GM04503 (cell line): ENCODE data around the gene CYTL1.
"Not testable (repeated sequence)": the region's sequence is repeated elsewhere in the genome, so short reads cannot be mapped to it uniquely, and the experiment has no call there.

Experiments used
- DNase-seq: peaks from one replicate; pipeline ENCODE4 v3.0.0-alpha.2; 2012; ENCODE audit warnings: low read depth

CYTL1 gene

DNA sequence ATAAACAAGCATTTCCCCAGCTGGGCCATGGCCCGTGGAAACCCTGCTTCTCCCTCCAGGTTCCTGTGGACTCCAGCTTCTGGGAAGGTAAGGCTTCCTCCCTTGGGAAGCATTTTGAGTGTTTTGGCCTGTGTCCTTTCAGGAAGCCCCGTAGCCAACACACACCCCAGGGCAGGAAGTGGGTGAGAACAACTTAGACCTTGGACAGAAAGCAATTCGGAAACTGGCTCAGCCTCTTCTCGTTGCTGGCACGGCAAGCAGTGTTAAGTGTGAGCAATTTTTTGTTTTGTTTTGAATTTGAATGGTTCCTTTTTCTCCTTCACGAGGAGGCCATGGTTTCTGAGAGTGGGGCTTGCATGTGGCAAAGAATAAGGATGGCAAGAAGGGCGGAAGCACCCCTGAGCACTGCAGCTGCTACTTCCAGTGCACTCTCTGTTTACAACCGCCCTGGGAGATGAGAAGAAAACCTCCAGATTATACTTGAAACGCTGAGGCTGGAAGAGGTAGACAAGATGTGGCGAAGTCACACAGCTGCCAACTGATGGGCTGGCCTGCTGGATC lies 14.1 kb upstream of the CYTL1 start:
- no peak for DNase-seq

DNA sequence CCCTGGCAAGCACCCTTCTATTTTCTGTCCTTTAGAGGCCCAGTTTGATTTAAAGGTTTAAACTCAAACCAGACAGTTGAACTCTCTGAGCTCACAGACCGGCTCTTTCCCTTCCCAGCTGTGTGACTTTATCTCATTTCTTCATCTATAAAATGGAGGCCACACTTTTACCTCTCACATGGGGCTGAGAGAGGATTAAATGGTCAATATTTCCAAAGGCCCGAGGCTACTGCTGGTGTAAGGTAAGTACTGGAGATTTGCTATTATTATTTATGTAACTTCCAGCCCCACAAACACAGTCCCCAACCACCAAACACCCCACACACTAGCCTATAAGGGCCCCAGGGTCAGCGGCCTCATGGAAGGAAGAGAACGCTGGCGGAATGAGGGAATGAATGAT lies 13.6 kb upstream of the CYTL1 start:
- DNase-seq = no peak

DNA sequence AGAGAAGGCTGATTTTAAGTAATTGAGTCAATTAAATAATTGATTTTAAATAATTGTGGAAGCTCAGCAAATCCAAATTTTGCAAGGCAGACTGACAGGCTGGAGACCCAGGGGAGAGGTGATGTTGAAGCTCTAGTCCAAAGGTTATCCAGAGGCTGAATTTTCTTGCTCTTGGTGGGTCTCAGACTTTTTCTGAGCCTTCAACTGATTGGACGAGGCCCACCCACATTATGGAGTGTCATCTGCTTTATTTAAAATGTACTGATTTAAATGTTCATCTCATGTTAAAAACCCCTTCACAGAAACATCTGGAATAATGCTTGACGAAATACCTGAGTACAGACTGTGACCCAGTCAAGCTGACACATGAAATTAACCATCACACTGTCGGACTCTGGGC lies 11.7 kb upstream of the CYTL1 start:
- DNase-seq = no peak

DNA sequence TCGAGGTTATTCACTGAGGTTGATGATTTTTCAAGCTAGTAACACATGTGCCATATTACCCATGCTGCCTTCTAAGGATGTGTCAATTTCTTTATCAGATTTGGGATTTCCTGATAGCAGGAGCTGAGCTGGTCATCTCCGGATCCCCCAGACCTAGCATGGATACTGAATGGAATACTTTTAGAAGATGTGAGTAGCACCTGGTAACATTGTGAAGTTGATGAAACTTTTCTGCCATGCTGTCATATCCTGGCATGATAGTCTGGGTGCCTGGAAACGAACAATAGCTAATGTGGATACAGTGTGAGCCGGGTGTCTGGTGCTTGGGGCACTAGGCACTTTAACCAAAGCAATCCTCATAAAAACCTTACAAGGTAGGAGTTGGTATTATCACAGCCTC lies 11.0 kb upstream of the CYTL1 start:
- no peak for DNase-seq

DNA sequence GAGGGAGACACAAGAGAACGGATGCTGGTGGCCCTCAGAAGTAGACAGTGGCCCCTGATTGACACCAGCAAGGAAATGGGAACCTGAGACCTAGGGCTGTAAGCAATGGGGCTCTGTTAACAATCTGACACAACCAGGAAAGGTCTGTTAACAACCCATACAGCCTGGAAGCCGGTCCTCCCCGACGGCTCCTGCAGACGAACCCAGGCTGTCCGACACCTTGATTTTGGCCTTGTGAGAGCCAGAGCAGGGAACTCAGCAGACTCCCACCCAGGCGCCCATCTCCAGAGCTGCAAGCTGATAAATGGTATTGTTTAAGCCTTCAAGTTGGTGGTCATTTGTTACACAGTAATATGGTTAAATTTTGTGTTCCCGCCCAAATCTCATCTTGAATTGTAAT lies 10.2 kb upstream of the CYTL1 start:
- DNase-seq = no peak

DNA sequence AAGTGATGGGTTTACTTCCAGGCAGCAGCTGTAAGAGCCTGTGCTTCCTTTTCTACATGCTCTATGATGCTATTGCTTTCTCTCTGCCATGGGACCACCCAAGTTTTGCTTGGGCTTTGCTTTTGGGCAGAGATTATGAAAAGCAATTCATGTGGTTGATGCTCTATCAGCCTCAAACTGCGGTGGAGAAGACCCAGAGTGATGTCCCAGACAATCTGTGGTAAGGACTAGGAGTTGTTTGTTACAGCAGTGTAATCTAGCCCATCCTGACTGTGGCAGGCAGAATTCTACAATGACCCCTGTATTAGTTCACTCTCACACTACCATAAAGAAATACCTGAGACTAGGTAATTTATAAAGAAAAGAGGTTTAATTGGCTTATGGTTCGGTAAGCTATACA lies 9.2 kb upstream of the CYTL1 start:
- DNase-seq = no peak

DNA sequence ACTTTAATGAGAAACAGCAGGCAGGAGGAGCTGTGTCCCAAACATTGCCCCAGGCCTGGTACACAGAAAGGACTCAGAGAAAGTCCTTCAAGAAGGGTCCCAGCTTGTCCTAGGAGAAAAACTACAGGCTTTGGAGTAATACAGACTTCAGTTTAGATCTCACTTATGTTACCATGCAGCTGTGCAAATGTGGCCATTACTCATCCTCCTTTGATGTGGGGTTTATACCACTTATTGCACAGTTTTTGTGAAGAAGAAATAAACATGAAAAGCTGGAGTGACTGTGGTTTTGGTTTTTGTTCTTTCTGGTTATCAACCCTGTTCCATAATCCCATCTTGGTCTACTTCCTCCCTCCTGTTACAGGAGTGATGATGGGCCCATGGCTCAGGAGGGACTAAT lies 8.1 kb upstream of the CYTL1 start:
- DNase-seq = no peak

DNA sequence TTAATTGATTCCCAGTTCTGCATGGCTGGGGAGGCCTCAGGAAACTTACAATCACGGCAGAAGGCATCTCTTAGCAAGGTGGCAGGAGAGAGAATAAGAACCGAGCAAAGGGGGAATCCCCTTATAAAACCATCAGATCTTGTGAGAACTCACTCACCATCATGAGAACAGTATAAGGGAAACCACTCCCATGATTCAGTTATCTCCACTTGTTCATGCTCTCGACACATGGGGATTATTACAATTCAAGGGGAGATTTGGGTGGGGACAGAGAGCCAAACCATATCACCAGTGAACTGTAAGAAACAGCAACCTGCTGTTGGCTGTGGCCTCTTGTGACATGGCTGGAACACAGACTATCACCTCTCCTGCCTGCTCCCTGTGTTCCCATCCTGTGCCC lies 7.1 kb upstream of the CYTL1 start:
- no peak for DNase-seq

DNA sequence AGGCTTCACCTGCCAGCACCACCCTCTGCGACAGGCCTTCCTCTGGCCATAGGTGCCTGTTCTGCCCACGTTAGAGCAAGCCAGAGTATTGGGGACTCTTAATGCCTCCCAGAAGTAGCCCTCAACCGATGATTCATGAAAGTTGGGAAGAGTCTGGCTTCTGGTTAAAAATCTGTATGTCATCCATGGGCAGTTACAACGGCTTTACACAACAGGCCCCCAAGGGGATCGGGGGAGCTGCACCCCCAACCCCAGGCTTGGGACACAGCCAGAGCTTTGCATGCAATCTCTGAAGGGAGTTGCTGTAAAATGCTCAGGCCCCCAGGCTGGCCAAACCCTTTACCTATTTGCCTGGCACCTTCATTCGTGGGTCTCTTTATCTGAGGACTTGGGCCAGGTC lies 5.4 kb upstream of the CYTL1 start:
- DNase-seq = peak; percentile 51

DNA sequence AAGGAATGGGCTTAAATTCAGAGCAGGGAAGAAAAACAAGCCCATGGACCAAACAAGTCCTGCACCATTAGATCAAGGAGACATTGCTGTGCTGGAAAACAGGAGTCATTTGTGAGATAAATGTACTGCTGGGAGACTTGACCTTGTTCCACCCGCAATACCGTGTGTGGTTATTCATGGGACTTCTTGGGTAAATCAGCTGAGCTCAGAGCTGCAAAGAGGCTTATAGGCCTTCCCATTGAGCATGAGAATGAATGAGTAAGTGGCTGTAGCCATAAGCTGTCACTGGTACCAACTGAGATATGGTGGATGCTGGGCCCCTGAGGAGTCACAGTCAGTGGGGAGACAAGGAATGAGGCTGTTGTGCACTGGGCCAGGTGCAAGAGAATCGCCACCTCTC lies 2.3 kb upstream of the CYTL1 start:
- DNase-seq = no peak

DNA sequence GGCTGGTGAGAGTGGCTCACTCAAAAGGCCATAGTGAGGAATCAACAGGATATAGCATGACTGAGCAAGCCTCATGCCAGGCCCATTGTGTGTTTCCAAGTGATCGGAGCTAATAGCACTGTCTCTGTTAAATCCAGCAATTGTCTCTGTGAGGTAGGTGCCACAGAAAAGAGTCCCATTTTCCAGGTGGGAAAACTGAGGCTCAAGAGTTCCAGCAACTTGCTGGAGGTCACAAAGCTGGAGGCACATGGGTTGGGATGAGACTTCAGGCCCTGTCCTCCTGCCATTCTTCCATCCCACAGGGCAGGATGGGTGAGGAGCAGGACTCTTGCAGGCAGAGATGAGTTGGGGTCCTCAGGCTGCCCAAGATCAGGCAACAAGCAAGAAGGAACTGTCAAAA lies 1.1 kb upstream of the CYTL1 start:
- DNase-seq = no peak

DNA sequence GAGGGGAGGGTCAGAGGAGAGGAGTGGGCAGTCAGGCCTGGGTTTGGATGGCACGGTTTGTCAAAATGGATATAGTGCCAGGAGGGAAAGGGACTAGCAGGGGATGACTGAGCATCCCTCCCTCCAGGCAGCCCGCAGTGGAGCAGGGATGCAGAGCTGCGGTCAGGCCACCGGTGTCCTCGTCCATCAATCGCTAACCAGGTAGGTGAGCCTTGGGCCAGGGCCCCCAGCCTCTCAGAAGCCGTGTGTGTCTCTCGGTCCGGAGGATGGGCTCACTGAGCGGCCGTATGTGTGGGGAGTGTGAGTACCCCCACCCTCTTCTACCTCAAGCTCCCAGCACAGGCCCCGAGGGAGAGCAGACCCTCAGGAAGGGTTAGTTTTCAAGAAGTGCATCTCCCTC lies 538 bp upstream of the CYTL1 start:
- no peak for DNase-seq

DNA sequence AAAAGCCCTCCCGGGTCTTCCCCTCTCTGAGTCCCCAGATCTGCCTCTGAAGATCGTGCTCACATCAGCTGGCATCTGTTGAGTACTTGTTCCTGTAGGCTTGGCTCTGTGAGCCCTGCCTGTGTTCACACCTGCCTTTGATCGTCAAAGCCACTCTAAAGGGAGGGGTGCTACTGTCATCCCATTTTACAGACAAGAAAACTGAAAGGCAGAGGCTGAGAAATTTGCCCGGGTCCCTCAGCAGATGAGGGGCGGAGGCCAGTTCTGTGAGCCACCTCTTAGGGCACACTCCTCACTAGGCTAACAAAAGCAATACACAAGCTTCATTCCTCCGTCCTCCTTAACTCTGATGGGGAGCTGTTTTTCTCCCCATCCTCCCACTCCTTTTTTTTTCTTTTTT lies 655 bp downstream of the CYTL1 start:
- DNase-seq = no peak

DNA sequence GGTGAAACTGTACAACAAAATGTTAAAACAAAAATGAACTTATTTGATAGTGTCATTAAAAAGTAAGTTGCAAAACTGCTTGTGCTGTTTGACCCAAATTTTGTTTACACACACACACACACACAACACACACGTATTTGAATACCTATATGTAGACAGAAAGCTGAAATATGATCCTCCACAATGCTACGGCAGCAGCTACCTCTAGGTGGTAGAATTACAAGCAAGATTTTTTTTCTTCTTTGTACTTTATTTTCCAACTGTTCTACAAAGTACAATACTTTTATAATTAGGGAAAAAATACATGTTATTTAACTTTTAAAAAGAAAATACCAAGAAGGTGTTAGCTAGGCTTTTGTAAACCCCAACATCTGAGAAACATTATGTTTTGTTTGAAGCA lies 1.2 kb downstream of the CYTL1 start:
- DNase-seq = no peak

DNA sequence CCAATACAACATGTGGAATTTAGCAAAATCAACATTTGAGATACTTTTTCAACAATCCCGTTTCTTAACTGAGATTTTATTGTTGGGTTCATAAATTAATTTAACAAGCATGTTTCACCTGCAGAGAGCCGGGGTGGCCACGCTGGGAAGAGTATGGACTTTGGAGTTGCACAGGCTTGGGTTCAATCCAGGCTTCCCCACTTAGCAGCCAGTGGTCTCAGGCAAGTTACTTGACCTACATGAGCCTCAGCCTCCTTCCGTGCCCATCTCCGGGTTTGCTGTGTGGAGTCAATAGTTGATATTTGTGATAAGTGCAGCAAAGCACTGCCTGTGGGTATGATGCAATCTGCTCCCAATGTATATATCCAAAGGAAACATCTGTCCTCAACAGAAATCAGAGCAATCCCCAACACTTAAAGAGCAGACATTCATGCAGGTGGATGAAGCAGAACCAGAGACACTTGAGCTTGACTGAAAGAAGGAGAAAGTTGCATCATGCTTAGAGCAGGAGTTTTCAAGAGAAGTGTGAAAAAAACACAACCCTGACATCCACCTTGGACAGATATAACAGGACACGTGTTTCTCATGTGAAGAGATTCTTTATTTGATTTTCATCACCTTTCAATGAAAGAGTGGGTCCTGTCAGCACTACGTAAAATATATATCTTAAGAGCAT lies 5.1 kb downstream of the CYTL1 start:
- no peak for DNase-seq

DNA sequence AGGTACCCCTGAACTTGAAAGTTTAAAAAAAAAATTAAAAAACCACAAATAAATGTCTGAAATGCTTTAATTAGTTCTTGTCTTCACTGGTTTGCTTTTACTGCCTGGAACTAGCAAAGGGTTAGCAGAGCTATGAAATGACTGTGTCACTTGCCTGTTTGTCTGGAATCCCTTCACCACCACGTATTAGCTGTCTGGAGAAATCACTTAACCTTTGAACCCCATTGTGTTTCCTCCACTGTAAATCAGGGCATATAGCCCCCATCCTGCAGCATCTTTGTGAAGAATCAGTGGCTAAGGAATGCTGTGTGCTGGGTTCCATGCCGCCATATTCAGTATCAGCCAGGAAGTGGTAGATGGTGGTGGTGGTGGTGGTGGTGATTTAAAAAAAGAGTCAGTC lies 6.3 kb downstream of the CYTL1 start:
- no peak for DNase-seq

DNA sequence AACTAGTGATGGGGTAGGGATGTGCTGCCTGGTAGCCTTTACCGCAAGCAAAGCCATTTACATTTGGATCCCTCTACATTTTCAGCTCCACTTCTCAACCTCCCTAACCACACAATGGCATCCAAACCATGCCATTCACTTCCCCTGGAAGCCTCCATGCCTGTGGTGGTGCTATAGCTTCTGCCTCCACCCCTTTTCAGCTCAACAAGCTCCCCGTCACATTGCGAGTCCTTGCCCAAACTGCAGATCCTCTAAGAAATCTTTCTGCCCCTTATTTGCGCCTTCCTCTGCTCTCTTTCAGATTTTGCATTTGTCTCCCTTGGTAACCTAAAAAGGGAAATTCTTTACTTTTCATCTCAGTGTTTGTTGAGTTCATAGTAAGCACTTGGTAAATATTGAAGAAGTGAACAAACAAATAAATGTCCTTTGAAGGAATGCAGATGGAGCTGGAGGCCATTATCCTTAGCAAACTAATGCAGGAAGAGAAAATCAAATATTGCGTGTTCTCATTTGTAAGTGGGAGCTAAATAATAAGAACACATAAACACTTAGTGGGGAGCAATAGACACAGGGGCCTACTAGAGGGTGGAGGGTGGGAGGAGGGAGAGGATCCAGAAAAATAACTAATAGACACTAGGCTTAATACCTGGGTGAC lies 6.9 kb downstream of the CYTL1 start:
- DNase-seq = no peak

DNA sequence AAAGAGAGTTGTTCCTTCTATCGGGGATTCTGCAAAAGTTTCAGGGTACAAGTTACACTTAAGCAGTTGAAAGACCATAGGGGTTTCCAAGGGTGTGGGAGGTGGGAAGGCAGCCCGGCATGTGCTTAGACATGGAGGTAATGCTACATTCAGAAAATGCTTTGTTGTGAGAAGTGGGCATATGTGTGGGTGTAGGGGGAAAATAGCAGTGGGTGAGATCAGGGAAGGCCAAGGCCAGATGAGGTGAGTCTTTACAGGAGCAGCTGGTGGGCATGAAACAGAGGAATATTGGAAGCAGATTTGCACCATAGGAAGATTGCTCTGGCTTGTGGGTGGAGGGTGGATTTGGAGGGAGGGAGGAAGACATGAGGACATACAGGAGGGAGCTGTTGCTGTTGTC lies 8.3 kb downstream of the CYTL1 start:
- DNase-seq = no peak

DNA sequence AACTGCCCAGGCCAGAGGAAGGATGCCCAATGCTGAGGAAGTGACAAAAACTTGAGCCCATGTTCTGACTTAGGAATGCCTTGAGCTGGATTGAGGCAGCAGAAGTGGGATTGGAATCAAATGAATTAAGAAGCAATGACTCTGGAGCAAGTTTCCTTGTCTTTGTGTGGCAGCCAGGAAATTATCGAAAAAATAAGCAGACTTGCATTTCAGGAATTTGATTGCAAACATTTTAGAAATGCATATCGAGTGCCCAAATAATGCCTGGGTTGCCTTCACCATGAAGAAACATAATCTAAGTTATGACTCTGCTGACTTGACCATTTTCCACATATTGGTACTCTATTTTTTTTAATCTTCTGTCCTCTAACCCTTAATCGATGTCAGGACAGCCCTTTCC lies 9.5 kb downstream of the CYTL1 start:
- DNase-seq = no peak

DNA sequence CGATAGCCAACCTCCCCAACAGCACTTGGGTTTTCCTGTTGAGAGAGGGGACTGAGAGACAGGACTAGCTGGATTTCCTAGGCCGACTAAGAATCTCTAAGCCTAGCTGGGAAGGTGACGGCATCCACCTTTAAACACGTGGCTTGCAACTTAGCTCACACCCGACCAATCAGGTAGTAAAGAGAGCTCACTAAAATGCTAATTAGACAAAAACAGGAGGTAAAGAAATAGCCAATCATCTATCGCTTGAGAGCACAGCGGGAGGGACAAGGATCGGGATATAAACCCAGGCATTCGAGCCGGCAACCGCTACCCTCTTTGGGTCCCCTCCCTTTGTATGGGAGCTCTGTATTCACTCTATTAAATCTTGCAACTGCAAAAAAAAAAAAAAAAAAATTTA lies 12.3 kb downstream of the CYTL1 start:
- not testable (repeated sequence) for DNase-seq

DNA sequence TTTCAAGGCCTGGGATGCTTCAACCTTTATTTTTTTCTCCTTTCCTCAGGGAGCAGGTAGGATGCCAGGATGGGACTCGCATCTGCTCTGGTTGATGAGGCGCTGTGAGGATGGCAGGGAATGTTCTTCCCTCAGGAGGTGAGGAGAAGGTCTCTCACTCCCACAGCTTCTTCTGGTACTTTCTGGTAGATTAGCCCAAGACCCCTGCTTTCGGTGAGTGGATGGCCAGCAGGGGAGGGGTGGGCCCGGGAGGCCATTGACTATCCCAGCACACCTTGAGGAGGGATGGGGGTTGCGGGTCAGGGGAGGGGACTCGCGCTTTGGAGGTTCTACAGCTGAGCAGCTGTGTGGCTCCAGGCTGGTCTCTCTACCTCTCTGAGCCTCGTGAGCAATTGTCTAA lies 14.8 kb downstream of the CYTL1 start:
- no peak for DNase-seq

DNA sequence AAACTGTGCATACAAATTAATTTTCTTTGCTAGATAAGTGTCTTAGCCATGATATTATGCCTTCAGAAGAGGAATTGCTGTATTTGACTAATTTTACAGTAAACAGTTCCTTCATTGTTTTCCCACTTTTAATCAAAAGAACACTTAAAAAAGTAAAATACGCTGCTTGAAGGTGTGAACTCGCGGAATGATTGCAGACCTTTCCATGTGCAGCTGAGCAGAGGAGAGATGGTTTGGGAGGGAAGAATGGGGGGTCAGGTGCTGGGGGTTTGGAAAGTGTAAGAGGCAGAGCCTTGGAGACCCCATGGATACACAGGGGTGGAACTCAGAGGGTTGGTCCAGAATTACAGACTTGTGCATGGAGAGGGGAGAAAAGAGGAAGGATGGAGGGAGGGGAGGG lies 15.3 kb downstream of the CYTL1 start:
- DNase-seq = no peak

DNA sequence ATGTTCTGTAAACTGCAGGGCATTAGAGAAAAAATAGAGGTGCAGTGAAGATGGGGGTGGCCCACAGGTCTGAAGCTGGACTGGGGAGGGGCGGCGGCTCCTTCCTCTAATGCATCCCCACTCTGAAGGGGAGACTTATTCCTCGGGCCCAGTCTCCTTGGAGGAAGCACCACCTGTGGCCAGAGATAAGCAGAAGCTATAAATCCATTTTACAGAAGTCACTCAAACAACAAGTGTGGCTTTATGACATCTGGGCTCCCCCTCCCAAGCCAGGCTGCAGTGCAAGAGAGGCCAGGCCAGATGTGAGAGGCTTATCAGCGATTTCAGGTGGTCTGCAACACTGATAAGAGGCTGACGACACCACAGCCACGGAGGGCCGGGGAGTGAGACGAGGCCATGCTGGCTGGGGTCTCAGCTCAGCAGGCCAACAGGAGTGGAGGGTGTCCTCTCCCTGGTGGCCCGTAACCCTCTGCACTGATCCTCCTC lies 15.8 kb downstream of the CYTL1 start:
- DNase-seq = no peak

DNA sequence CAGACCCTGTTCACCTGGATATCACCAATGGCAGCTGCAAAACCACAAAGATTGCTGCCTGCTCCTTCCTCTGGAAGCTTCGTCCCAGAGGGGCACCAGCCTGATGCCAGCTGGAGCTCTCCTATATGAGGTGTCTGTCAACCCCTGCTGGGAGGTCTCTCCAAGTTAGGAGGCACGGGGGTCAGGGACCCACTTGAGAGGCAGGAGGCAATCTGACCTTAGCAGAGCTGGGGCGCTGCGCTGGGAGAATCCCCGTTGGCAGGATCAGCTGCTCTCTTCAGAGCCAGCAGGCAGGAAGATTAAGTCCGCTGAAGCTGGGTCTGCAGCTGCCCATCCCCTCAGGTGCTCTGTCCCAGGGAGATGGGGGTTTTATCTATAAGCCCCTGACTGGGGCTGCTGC lies 17.6 kb downstream of the CYTL1 start:
- not testable (repeated sequence) for DNase-seq
